Stimulated activated CD8-positive, alpha-beta memory T cell treated with anti-CD3 and anti-CD28 coated beads, Interleukin-4, amount 100 ng/mL, for 1 hour (primary cell): ENCODE results near the gene TUBGCP6.

Experiments
- DNase-seq, 2 donors: peaks; one replicate each; pipeline ENCODE4 v3.0.0-alpha.2; 2020; ENCODE audit warnings: low read depth in 2 of 2, low spot score in 1 of 2

Gene TUBGCP6

GRCh38 chr22:50199251-50199721 lies 45.5 kb downstream of the TUBGCP6 start:
- DNase-seq, result no peak

DNA sequence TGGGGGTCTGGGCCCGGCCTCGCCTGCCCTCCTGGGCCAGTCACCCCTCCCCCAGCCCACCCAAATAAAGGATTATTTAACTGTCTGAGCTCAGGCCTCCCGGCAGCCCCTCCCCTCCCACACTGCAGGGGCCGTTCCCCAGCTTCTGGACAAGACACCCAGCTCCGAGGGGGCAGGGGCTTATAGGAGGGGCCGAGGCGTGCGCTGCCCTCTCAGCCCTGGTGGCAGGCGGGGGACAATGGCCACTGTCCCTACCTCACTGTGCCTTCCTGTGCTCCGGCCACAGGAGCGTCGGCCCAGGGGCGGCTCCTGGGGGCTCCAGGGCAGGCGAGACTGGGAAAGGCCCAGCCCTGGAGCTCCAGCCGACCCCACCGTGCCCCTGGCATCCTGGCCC lies 46.2 kb downstream of the TUBGCP6 start:
- DNase-seq, result no peak

GRCh38 chr22:50197856-50198623 lies 46.8 kb downstream of the TUBGCP6 start:
- DNase-seq, result no peak

DNA sequence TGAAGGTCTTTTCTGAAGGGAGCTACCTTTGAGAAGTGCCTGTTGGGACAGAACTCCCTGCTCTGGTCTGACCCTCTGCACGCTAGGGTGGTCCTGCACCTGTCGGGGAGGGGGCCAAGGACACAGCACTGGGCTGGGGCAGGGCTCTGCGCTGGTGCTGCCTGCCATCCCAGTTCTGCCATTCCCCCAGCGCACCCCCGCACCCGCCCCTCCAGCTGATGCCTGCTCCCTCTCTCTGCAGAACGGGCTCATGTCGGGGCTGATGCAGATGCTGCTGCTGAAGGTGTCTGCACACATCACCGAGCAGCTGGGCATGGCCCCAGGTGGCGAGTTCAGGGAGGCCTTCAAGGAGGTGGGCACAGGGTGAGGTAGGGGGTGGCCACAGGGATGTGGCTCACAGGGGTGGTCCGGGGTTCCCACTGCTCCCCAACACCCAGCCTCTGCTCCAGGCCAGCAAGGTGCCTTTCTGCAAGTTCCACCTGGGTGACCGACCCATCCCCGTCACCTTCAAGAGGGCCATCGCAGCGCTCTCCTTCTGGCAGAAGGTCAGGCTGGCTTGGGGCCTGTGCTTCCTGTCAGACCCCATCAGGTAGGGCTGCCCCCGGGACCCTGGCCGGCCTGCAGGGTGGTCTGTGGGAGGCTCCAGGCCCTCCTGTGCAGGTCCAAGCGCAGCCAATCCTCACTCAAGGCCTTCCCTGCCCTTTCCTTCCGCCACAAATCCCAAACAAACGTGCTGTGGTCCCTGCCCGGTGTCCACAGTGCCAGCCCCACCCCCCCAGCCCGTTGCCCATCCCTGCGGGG lies 47.6 kb downstream of the TUBGCP6 start:
- no peak for DNase-seq

DNA sequence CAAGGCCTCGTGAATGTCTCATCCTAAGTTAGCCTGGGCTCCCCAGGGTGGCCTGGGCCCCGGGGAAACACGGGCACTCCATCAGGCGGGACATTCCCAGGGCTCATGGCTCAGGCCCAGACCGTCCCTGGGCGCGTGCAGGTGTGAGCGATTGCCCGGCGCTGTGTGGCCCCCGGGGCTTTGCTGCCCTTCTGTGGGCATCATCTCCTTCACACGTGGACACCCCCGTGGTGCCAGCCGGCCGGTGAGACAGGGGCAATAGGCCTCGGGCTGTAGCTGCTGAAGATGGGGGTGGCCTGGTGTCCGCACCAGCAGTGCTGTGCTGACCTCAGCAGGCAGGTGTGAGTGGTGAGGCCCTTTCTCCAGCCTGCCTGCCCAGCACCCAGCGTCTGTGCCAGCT lies 48.6 kb downstream of the TUBGCP6 start:
- no peak for DNase-seq

- DNase-seq, result no peak
Measured at GRCh38 chr22:50194037-50194805, 50.6 kb downstream of the TUBGCP6 start.

- DNase-seq, result no peak
Measured at GRCh38 chr22:50193621-50194020, 51.2 kb downstream of the TUBGCP6 start.

DNA sequence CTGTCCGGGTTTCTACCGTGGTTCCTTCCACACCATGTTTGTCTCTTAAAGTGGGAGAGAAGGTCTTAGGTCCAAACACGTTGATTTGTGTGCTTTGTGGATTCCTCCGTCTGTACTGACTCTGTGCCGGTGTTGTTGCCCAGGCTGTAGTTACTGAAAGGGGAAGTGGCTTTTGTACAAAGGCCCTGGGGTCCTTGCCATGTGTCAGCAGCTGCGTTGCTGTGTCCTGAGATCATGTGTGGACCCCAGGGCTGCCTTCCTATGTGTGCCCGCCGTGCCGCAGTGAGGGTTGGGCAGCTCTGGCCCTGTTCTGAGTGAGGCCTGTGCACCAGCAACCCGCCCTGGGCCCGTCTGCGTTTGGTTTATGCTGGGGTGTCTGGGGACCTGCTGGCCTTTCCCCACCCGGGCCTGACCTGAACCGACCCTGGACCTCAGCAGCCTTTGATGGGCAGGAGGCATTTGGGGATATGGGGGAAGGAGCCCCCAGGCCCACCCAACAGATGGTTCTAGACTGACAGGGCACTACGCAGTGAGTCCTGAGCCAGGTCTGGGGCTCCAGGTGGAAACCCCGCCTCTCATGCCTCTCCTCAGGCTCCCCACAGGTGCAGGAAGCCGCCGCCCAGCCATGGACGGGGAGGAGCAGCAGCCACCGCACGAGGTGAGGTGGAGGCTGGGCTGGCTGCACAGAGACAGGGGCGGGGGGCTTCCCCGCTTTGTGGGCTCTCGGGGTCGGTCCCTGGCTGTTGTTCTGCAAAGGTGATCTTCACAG lies 52.2 kb downstream of the TUBGCP6 start:
- DNase-seq, result no peak

DNA sequence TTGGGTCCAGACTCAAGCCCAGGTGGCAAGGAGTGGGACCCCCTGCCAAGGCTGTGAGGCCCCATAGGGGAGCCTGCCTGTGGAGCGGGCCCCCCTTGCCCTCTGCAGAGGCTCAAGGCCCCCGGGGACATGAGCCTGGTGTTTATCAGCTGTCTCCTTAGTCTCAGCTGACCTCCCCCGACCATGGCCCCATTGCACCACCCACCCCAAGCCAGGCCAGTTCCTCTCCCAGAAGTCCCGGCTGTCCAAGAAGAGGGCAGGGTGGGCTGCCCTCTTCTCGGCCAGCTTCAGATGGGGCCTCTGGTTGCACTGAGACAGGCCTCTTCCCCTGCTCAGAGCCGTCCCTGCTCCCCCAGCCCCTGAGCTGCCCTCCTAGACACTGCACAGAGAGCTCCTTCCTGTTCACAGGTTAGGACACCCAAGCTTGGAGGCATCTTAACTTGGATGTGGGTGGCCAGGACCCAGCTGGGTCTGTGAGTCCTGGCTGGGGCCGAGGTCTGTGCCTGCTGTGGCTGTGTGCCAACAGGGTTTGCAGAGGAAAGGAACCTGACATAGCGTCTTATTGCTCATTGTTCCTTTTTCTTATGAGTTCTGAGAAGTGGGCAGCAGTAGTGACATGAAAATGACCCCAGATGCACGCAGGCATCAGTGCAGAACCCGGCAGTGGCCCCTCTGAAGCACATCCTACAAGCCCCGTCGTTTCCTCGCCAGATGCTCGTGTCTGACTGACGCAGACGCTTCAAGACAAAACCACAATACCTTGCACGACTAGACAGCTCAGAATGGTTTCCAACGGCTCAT lies 53.7 kb downstream of the TUBGCP6 start:
- DNase-seq, result peak; percentile 41 to 52

- peak; percentile 60 to 65 for DNase-seq
Measured at GRCh38 chr22:50190182-50190940, 54.5 kb downstream of the TUBGCP6 start.

GRCh38 chr22:50189849-50190181 lies 55.0 kb downstream of the TUBGCP6 start:
- DNase-seq, result no peak

DNA sequence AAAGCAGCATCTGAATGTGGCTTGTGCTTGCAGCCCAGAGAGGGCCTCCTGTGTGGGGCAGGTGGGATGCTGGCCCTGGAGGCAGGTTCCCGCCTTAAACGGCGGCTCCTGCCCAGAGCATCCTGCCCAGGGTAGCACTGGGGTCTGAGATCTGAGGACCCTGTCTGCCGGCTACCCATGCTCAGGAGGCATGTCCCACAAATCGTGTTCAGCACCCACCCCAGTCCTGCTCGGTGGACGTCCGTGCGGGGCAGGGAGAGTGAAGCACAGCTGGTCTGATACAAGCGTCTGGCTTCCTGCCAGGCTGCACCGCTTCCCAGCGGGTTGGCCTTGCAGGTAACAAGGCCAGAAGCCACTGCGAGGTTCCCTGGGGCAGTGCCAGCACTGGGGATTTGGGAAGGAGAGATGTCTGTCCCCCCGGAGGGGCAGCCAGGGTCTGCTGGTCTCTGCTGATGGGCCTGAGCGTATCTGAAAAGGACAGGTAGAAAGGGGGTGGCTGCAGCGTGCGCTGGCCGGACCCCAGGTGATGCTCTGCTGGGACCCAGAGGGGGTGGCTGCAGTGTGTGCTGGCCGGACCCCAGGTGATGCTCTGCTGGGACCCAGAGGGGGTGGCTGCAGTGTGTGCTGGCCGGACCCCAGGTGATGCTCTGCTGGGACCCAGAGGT lies 55.5 kb downstream of the TUBGCP6 start:
- no peak for DNase-seq

DNA sequence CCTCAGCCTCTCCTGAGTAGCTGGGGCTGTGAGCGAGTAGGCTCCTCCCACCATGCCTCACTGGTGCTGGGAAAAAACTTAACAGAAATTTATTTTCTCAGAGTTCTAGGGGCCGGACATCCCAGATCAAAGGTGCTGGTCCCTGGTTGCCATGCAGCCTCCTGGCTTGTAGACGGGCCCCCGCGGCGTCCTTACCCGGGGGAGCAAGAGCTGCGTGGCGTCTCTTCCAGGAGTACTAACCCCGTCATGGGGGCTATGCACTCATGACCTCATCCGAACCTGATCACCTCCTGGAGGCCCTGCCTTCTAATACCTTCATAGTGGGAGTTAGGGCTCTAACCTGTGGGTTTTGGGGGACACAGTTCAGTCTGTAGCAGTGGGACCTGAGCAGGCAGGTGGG lies 56.5 kb downstream of the TUBGCP6 start:
- no peak for DNase-seq

- DNase-seq, result no peak
Measured at GRCh38 chr22:50186761-50187523, 57.9 kb downstream of the TUBGCP6 start.

- no peak for DNase-seq
Measured at GRCh38 chr22:50186181-50186714, 58.6 kb downstream of the TUBGCP6 start.

GRCh38 chr22:50185375-50186087 lies 59.3 kb downstream of the TUBGCP6 start, which contains the start of gene TRABD:
TSS of gene TRABD (plus strand) at chr22:50185913. CDS start at chr22:50193061, 7,148 bp downstream.
- DNase-seq, result peak; percentile 55 to 80

- no peak for DNase-seq
Measured at GRCh38 chr22:50184902-50185374, 59.9 kb downstream of the TUBGCP6 start.
